GM21786 (cell line): Measurements from ENCODE around the gene RNF149.
"Not testable (repeated sequence)": the region's sequence is repeated elsewhere in the genome, so short reads cannot be mapped to it uniquely, and the experiment has no call there.

Experiments
- ATAC-seq: cut with Tn5 transposase; IDR thresholded peaks from one replicate; pipeline ENCODE4 v1.9.1; 2021; ENCODE audit not compliant: unreplicated experiment

RNF149 gene

GRCh38 chr2:101332885-101333766 lies 24.6 kb upstream of the RNF149 start:
- ATAC-seq = no peak

GRCh38 chr2:101331202-101331601 lies 22.7 kb upstream of the RNF149 start:
- no peak for ATAC-seq

GRCh38 chr2:101330253-101330933 lies 21.9 kb upstream of the RNF149 start:
- no peak for ATAC-seq

- ATAC-seq = no peak
Measured at GRCh38 chr2:101329026-101329425, 20.5 kb upstream of the RNF149 start.

GRCh38 chr2:101328474-101329007 lies 20.0 kb upstream of the RNF149 start:
- ATAC-seq = no peak

- ATAC-seq = no peak
Measured at GRCh38 chr2:101327863-101328394, 19.4 kb upstream of the RNF149 start.

- ATAC-seq = no peak
Measured at GRCh38 chr2:101325425-101325824, 16.9 kb upstream of the RNF149 start.

- not testable (repeated sequence) for ATAC-seq
Measured at GRCh38 chr2:101316568-101316967, 8.1 kb upstream of the RNF149 start.

- ATAC-seq = no peak
Measured at GRCh38 chr2:101311696-101312017, 3.2 kb upstream of the RNF149 start.

GRCh38 chr2:101310834-101311695 lies 2.6 kb upstream of the RNF149 start:
- ATAC-seq = no peak

GRCh38 chr2:101310090-101310833 lies 1.8 kb upstream of the RNF149 start:
- ATAC-seq = no peak

GRCh38 chr2:101307950-101308431 lies 510 bp downstream of the RNF149 start:
- ATAC-seq = peak; percentile 1

- no peak for ATAC-seq
Measured at GRCh38 chr2:101307503-101307902, 998 bp downstream of the RNF149 start.

GRCh38 chr2:101306410-101306809 lies 2.1 kb downstream of the RNF149 start:
- ATAC-seq = no peak

GRCh38 chr2:101305492-101306078 lies 2.9 kb downstream of the RNF149 start:
- no peak for ATAC-seq

GRCh38 chr2:101305035-101305434 lies 3.5 kb downstream of the RNF149 start:
- ATAC-seq = no peak

GRCh38 chr2:101303688-101304087 lies 4.8 kb downstream of the RNF149 start:
- ATAC-seq = no peak

- ATAC-seq = no peak
Measured at GRCh38 chr2:101302016-101302415, 6.5 kb downstream of the RNF149 start.

GRCh38 chr2:101300836-101301235 lies 7.7 kb downstream of the RNF149 start:
- ATAC-seq = no peak

GRCh38 chr2:101300164-101300563 lies 8.3 kb downstream of the RNF149 start:
- no peak for ATAC-seq
